Midbrain (tissue), 1 donor: ENCODE results near the gene EDRF1.
"Not testable (repeated sequence)": the region's sequence is repeated elsewhere in the genome, so short reads cannot be mapped to it uniquely, and the experiment has no call there.

ENCODE experiments used
- DNase-seq: peaks from one replicate; lab custom pipeline; 2025; lab: John Stamatoyannopoulos, UW

Gene EDRF1, protein sequence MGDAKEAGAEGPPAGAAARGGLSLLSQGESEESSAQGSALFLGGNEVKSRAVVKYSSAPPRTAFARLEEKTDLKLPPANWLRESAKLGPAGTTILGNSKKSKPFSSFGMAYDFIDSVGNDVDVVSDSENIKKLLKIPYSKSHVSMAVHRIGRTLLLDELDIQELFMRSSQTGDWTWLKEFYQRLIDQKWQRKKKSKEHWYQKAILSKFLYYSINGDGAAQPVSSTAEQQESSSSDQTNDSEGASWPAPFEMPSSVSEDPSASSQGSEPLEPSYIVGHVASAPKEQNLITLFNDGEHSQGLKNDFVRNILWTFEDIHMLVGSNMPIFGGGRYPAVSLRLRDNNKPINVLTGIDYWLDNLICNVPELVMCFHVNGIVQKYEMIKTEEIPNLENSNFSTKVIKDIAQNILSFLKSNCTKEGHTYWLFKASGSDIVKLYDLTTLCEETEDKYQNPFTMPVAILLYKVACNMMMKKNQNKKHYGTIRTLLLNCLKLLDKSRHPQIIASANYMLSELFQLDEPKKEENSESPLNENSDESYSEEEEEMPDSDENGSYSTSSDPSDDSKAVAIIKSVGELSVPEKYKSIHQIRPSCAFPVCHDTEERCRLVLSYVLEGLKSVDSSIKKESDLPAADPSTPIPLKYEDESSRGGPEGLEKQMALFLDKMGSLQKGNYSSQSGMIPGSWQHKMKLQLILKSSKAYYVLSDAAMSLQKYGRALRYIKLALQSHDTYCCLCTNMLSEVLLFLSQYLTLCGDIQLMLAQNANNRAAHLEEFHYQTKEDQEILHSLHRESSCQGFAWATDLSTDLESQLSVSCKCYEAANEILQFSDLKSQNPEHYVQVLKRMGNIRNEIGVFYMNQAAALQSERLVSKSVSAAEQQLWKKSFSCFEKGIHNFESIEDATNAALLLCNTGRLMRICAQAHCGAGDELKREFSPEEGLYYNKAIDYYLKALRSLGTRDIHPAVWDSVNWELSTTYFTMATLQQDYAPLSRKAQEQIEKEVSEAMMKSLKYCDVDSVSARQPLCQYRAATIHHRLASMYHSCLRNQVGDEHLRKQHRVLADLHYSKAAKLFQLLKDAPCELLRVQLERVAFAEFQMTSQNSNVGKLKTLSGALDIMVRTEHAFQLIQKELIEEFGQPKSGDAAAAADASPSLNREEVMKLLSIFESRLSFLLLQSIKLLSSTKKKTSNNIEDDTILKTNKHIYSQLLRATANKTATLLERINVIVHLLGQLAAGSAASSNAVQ

DNA sequence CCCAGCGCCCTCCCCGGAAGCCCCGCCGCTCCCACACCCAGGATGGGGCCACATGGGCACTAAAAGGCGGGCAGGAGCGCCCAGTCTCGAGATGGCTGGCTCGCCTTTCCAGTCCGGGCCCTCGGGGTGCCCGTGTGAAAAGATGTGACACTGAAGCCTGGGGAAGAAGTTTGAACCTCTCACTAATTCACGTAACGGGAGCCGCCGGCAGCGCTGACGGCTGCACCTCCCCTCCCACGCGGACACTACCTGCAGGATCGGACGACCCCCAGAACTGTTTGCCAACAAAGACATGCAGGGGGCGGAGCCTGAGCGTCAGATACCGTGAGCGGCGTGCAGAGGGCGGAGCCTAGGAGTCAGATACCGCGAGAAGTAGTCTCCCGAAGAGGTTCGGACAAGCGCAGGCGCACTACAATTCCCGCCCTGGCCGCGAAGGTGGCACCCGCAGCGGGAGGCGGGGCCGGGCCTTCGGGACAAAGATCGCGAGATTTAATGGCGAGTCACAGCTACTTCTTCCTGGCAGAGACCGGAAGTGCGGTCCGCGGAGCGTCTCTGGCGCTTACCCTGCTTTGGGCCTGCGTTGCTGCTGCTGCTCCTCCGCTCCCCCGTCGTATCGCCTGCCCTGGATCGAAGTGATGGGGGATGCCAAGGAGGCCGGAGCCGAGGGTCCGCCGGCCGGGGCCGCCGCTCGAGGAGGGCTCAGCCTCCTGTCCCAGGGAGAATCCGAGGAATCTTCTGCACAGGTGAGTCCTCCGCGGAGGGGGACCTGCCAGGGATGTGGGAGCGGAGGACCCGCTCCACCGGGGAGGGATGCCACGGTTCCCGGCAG lies at the start of gene EDRF1:
TSS of gene EDRF1 (plus strand) at position 537 of the 829 bp plus-strand sequence. CDS start at position 636, 99 bp downstream.
- DNase-seq, result peak; percentile 99

DNA sequence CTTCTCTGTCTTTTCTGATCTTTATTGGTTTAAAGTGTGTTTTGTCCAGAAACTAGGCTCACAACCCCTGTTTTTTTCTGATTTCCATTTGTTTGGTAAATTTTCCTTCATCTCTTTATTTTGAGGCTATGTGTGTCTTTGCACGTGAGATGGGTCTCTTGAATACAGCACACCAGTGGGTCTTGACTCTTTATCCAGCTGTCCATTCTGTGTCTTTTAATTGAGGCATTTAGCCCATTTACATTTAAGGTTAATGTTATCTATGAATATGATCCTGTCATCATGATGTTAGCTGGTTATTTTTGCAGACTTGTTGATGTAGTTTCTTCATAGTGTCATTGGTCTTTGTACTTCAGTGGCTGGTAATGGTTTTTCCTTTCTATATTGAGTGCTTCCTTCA lies 46.6 kb upstream of the EDRF1 start:
- no peak for DNase-seq

DNA sequence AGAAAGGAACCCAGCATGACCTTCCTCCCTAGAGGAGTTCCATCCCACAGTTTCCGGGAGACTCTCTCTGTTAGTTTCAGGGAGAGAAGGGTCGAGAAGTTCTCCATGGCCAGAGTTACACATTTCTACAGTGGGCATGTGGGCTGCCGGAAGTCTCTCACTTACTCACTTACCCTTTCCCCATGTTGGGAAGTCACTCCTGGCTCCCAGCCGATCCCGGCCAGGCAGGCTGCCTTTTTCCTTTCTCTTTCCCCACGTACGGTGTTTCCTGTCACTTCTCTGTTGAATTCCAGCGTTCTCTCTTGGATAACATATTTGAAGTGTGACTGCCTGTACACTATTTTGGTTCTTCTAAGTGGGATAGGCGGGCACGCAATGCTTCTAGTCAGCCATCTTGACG lies 40.1 kb upstream of the EDRF1 start:
- DNase-seq, result no peak

- no peak for DNase-seq
Measured at GRCh38 chr10:125683063-125683462, 36.4 kb upstream of the EDRF1 start, which contains the start of gene TEX36. Gene TEX36 (minus strand): TSS chr10:125683163. CDS start chr10:125682989, 174 bp downstream.

- DNase-seq, result no peak
Measured at GRCh38 chr10:125683821-125684220, 35.7 kb upstream of the EDRF1 start.

- no peak for DNase-seq
Measured at GRCh38 chr10:125684581-125684980, 34.9 kb upstream of the EDRF1 start.

DNA sequence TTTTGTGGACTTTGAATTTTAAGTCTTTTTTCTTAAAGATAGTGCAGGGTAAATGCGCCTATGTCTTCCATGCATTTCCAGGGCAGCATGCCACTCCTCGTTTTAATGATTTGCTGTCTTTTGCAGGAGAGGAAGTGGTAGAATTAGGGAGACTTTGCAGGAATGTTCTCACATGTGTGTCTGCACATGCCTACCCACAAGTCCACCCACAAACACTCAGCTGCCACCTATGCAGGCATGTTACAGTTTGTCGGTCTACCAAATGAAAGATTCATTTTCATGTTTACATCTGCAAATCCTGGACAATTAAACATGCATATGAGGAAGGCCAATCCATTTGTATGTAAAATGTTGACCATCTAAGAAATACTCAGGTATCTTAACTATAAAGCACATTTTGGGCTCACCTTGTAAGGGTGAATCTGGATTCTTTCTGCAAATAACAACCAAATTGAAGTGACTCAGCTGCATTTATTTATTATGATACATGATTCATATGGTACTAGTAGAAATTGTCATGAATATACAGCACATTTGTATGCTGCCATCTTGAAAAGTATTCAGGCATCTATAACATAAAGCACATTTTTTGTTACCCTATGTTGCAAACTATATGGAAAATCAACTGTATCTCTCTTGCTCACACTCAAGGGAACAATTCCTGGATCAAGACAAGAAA lies 31.9 kb upstream of the EDRF1 start:
- no peak for DNase-seq

DNA sequence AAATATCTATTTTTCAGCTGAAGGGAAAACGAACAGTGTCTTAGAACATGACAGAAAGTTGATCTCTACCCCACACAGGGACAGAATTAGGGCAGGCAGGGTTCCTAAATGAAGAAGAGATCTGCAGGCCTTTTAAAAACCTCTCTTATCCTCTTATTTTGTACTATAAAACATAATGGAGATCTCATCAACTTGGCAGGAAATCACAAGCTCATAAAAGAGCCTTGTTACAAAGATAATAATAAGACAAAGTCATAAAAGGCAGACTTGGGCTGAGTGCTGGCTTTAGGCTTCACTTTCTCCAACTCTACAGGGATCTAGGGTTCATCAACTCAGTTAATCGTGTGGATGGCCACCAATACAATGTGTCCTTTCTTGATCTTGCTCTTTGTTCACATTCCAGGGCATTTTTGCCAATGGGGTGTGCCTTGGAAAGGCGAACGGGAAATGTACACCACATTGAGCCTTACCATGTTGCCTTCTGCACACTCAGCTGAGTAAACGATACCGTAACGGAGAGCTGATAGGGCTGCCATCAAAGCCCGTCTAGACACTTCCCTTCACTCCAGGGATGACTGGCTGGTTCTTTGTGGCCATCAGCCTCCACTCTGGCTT lies 29.4 kb upstream of the EDRF1 start:
- no peak for DNase-seq

DNA sequence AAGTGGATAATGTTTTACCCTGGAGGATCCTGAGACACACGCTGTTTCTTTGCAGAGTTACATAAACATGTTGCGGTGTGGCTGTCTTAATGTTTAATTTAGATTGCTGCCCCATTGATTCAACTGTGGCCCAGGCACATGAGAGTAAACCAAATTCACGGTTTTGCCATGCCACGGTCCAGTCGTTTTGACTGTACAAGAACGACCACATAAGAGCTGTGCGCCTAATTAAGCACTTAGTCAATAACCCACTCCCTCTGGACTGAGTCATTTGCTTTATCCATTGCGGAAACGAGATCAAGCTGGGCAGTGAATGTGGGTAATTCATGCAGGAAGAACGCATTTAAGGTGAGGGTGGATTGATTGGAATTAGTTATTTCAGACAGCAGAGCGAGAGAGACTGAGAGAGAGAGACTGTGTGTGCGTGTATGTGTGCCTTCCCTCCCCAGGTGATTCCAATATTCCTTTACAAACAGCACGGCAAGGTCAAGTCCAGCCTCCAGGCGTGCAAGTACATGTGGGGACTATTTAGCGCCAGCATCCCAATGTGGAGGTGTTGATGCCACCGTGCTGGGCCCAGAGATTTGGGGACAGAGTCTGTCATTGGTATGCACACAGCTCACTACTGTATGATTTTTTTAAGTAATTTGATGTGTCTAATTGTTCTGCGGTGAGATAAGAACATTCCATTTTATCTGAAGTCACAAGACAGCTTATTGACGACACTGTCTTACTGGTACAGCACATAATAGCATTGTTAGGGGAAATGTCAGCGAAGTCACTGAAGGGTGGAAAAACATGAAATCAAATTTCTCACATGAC lies 28.1 kb upstream of the EDRF1 start:
- no peak for DNase-seq

GRCh38 chr10:125692196-125692595 lies 27.3 kb upstream of the EDRF1 start:
- no peak for DNase-seq

DNA sequence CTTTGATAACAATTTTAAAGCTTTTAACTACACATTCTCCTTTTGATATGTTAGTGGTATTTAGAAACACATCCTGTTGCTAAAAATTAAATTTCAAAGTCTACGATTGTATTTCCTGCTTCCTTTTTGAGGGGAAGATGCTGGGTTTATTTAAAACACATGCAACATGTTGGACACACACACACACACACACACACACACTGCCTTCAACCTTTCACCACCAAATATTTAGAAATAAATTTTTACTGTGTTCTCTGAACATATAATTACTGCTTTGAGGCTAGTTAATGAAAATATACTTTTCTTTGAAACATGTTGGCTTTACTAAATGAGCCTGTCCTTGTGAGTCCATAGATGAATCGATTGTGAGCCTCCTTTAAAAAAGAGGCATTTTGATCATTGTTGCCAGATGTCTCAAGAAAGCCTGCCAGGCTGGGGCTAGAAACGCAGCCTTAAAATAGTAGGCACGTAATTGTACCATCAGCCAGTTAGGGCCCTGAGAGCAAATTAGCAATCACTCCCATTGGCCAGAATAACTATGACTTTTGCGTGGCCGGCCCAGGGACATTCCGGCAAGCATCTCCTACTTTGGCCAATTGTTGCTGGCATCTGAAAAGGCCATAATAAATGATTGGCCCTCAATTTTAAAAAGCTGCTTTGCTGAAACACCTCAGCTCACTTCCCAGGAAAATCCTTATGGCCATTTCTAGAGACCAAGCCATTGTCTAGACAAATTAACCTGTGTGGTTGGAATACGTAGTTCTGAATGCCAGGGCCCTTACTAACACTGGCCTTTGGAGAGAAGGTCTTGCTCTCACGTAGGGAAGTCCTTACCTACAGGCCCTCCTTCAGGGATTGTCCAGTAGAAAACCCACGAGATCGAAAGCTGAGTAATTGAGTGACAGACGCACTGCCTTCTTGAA lies 26.6 kb upstream of the EDRF1 start:
- no peak for DNase-seq

- DNase-seq, result no peak
Measured at GRCh38 chr10:125693524-125693847, 26.0 kb upstream of the EDRF1 start.

DNA sequence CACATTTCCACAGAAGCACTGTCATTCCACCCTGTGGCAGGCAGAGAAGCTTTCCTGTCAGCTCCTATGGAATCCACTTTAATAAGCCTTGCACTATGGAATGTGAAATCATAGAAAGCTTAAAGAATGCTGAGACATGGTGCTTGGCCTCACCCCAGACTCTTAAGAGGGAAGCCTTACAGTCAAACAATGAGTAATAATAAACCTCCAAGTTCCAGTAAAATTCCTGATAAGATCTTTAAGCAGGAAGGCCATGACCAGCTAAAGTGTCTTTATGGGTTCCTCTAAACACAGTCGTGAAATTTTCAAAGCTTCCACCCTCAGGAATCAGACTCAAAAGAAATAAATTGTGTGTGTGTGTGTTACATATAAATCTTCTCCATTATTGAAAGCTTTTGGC lies 24.6 kb upstream of the EDRF1 start:
- DNase-seq, result no peak

DNA sequence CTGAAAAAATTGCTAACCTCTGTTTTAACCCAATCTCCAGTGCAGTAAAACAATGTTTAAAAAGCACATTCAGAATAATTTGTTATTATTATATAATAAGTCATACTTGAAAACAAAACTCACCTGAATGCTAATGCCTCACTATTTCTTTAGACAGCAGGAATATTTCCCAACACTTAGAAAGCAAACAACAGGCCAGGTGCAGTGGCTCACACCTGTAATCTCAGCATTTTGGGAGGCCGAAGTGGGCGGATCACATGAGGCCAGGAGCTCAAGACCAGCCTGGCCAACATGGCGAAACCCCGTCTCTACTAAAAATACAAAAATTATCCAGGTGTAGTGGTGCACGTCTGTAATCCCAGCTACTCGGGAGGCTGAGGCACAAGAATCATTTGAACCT lies 22.6 kb upstream of the EDRF1 start:
- DNase-seq, result not testable (repeated sequence)

GRCh38 chr10:125698481-125698998 lies 21.0 kb upstream of the EDRF1 start:
- DNase-seq, result no peak

- no peak for DNase-seq
Measured at GRCh38 chr10:125699562-125700143, 19.9 kb upstream of the EDRF1 start.

DNA sequence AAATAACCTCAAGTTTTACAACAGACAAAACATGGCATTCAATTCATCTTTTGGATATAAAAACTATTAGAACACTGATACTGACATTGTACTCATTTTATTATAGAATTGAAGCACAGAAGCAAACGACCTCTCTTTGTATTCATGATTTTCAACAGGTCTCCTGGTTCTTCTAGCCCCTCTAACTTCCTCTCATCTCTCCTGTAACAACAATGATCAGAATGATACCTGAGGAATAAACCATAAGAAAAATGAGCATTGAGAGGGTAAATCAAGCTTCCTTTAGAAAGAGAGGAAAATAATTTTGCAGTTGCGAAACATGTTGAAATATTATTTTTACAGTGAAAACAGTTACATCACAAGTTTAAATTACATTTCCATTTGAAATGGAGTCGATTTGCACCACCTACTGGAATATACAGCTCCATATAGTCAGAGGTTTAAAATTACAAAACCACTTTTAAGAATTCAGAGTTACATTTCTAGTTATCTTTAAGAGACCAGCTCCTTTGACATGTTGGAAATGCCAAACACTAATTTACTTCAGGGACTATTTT lies 19.1 kb upstream of the EDRF1 start:
- no peak for DNase-seq
